Stimulated activated CD8-positive, alpha-beta memory T cell treated with anti-CD3 and anti-CD28 coated beads, Interleukin-12 subunit alpha, Interleukin-12 subunit beta, amount 100 ng/mL, for 24 hours (primary cell): ENCODE data around the gene EXOC4.

Experiments
- DNase-seq: peaks from one replicate; pipeline ENCODE4 v3.0.0-alpha.2; 2020; ENCODE audit errors: extremely low read depth

Gene EXOC4

GRCh38 chr7:133827707-133828623, 575.1 kb downstream of the EXOC4 start:
- no peak for DNase-seq

GRCh38 chr7:133828906-133829305, 576.0 kb downstream of the EXOC4 start:
- DNase-seq: no peak

DNA sequence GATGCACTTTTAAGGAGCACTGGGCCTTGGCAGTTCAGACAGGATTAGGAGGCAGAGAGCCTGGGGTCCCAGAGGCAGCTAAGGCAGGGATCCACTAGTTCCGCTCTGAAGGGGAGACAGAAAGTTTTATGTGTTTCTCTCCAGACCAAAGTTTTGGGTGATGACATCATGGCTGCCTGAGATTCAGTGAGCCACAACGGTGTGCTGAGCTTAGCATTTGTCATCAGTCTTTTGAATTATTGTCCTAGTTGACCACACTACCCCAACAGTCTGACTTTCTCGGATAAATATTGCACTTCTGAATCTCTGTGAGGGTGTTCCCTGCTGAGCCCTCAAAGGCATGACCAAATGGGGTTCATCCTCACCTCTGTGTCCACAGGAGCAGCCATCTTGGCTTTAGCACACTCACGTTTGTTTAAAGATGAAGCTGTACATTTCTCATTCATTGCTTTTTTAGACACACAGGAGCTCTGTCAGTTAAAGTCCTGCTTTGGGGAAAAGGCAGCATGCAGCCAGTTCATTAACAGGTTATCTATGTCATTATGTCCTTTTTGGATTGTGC, 576.5 kb downstream of the EXOC4 start:
- no peak for DNase-seq

DNA sequence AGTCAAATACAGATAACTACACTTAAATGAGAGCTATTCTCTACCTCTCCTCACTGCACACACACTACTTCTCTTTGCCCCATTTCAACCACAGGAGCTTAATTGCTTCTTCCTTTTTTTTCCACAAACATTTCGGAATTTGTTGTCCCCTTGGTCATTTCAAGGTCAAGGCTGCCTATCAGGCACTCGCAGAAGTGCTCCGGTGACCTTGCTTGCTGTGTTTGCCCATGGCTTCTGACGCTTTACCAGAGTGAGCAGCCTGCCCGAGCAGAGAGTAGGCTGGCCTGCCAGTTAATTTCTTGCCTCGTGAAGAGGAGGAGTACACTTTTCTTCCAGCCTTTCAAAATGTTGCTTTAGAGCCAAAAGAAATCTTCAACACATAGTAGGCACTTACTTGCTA, 577.2 kb downstream of the EXOC4 start:
- no peak for DNase-seq

- no peak for DNase-seq
These were observed 583.8 kb downstream of the EXOC4 start for GRCh38 chr7:133836666-133837065.

- no peak for DNase-seq
These were observed 584.3 kb downstream of the EXOC4 start for GRCh38 chr7:133837224-133837623.

GRCh38 chr7:133839121-133839520, 586.2 kb downstream of the EXOC4 start:
- no peak for DNase-seq

GRCh38 chr7:133843341-133843740, 590.5 kb downstream of the EXOC4 start:
- DNase-seq: no peak

GRCh38 chr7:133845005-133845404, 592.1 kb downstream of the EXOC4 start:
- no peak for DNase-seq

DNA sequence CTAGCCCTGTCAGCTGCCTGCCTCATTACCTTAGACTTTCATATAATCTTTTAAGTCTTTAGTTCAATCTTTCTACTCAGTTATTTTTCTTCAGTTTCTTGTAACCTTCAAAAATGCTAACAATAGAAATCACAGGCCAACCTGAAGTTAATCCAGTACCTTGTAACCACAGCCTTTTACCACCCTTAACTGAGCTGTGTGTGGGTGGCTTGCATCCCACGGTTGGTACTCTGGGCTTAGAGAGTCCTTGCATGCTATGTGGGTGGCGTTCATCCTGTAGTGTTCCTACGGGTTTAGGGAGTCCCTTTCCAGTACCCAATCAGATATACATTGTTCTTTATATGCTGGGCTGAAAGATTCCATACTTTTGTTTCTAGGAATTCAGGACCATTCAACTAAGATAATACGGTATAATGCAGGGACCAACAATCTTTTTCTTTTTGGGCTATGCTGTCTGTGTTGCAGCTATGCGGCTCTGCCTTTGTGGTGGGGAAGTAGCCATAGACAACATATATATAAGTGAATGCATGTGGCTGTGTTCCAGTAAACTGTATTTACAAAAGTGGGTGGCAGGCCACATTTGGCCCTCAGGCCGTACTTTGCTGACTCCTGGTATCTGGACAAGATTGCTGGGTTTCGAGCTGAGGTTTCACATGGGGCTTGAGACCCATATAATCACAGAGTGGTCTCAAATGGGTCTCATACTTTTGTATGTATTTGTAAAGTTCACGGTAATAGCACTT, 593.5 kb downstream of the EXOC4 start:
- no peak for DNase-seq

- DNase-seq: no peak
These were observed 597.8 kb downstream of the EXOC4 start for GRCh38 chr7:133850497-133851280.

GRCh38 chr7:133851411-133851810, 598.5 kb downstream of the EXOC4 start:
- DNase-seq: no peak

GRCh38 chr7:133853706-133854276, 600.9 kb downstream of the EXOC4 start:
- DNase-seq: no peak

DNA sequence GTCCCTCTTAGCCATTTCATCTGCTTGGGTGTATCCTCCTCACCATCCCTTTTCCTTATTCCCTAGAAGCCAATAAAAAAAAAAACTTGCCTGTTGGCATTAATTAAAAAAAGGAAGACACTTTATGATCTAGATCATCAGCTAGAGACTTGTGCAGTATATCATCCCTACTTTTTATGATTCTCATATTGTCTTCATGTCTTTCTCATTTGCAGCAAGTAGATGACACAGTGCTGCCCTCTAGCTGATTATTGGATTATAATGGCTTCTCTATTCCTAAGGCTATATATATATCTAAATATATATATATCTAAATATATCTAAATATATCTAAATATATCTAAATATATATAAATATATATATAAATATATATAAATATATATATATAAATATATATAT, 601.9 kb downstream of the EXOC4 start:
- no peak for DNase-seq

DNA sequence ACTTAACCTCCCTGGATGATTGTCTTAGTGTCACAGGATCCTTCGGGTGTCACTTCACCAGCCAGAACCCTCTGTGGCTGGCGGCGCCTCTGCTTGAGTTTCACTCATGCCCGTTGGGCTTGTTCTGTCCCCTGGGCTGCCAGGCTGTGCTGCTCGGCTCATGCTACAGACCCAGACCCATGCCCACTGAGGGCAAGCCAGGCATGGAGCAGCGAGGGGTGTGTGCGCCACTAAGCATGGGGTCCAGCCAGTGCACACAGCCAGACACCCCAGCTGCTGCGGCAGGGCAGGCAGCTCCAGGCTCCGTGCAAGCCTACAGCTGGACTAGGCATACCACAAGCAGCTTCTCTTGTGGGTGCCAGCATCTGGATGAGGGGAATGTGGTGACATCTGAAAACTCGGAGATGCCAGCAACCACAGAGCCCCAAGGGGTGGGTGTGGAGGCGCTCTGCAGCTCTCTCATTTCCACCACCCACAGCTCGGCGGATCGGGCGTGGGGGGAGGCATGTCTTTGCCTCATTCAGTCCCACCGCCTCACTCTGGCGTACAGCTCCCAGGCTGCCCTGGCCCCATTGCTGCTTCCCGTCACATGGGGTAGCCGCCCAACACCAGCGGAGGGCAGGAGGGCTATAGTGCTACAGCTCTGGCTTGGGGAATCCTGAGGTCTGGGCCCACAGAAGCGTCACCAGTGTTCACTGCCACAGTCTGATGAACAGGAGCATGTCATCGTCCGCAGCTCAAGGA, 604.7 kb downstream of the EXOC4 start:
- DNase-seq: no peak

DNA sequence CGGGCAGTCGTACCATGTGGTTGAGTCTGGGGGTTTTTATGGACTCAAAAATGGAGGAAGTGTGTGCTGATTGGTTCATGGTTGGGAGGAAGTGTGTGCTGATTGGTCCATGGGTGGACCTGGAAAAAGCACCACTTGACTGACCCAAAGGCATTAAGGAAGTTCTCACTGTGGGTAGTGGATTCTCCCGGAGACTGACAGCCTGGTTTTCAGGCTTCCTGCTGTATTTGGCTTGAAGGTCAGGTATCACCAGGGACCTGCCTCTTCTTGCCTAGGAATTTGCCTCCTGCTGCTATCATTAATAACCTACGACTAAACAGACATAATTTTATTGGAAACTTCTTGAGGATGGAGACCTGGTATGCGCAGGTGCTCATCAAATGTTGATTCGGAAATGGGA, 605.4 kb downstream of the EXOC4 start:
- no peak for DNase-seq

DNA sequence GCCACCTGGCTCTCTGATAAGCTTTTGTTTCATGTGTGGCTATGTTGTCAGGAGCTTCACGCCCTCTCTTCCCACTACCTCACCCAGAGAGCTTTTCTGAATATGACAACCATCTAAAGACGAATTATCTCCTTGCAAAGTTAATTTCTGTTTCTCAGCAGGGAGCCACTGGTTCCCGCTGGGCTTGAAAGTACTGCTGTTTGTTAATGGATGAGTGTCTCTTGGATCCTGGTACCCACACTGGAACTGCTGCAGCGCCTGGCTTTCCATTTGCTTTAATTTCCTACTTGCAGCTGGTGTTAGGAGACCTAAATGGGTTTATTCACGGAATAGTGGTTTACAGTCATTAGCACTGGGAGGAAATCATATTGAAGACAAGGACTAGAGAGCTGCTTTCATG, 606.4 kb downstream of the EXOC4 start:
- no peak for DNase-seq

DNA sequence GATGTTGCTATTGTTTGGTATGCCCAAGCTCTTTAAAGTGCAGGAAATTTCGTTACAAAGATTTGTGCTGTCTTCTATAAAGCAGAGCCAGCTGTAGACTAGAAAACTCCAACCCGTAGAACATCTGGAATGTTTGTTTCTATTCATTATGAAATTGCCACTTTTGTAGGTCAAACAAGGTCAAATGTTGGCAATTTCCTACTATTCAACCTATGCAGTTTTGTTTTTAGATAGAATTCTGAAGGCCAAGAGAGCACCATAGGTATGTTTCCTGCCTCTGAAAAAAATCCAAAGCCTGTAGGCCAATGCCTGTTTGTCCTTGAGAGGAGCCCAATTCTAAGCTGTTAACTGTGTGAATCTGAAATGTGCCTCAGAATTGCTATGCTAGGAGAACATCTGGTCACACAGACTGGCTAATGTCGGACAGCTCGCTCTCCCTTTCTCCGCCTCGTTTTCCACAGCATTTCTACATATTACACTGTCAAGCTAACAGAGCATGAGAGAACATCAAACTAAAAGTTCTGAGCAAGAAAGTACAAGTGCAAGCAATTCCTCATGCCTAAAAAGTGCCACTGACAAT, 607.1 kb downstream of the EXOC4 start:
- no peak for DNase-seq

DNA sequence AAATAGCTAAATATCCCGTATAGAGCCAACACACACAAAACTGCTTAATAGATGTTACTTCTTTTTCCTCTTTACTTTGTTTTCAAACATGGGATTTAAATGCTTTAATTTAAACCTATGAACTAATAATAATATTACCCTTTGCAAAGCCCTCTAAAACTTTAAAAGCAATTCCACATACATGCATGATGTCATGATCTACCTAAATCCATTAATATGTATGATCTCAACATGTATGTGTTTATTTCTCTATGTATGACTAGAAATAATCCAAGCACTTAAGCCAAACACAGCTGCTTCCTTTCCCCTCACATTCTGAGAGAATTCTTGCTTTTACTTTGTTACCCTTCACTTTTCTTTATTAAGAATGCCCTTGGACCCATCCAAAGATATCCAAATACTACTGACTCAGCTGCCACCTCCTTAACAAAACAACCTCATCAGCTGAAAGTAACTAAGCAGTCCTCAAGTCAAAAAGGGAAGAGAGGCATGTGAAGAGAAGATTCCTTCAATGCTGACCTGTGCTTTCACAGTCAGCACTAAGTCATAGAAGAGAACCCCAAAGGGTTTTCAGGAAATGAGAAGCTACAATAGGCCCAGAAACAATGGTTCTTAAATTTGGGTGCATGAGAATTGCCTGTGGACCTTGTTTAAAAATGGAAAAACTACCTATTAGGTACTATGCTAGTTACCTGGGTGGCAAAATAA, 607.9 kb downstream of the EXOC4 start:
- no peak for DNase-seq

- DNase-seq: no peak
These were observed 609.0 kb downstream of the EXOC4 start for GRCh38 chr7:133861876-133862275.
